HepG2 (cell line): ENCODE measurements around the gene UCK2. TPM values are rescaled to one million over a fixed set of nuclear protein-coding genes. Genes with fewer than 3 reads are reported as not detected.

Experiments
- ATAC-seq: fragments of 200-7000 bp; cut with Tn5 transposase; 3 replicates; pipeline ENCODE4 v1.9.1; 2020; ENCODE audit warnings: mild to moderate bottlenecking, moderate library complexity
- BruUV-seq: library from RNA; stranded (reverse); fragments of 400-500 nt; replicated peaks from 2 replicates; lab custom pipeline; 2021; lab: Mats Ljungman, UMichigan
- CTCF ChIA-PET: fragments of 300-600 bp; formaldehyde crosslinking; extraction: SDS; loops from one replicate; lab custom pipeline; 2021; ENCODE audit warnings: low total read pairs, inconsistent platforms, low intra/inter-chr PET ratio; lab: Yijun Ruan, JAX
- POLR2A ChIA-PET: fragments of 350-600 bp; sonication (Branson Sonifier 250); formaldehyde crosslinking; loops from one replicate; lab custom pipeline; 2020; ENCODE audit warnings: antibody characterized with exemption, inconsistent platforms; lab: Yijun Ruan, JAX
- DNase-seq: peaks from one replicate; pipeline ENCODE4 v3.0.0-alpha.2; 2015; ENCODE audit warnings: low spot score
- FAIRE-seq: peaks from 3 replicates; lab custom pipeline; 2011; peaks lifted over from hg19 to GRCh38; lab: Jason Lieb, UNC
- H2AFZ ChIP-seq: one replicate; pipeline ENCODE4 v1.6.1; 2011; ENCODE audit warnings: low read length, inconsistent platforms
- H3K27ac ChIP-seq: fragments of 300-600 bp; 3 replicates; pipeline ENCODE4 v1.8.0; 2011; ENCODE audit warnings: mixed run types, mild to moderate bottlenecking, mixed read lengths, low read length, inconsistent platforms; ENCODE audit not compliant: insufficient read depth; ENCODE audit errors: extremely low read length
- H3K27me3 ChIP-seq, 2 experiments: fragments of 200-600 bp in 1 of 2; 2 replicates in 1 of 2; 3 replicates in 1 of 2; pipeline versions ENCODE4 v1.6.0 to v1.8.0; 2011; ENCODE audit warnings: low read length in 2 of 2, mild to moderate bottlenecking in 2 of 2, moderate library complexity in 2 of 2, inconsistent platforms in 1 of 2; ENCODE audit not compliant: insufficient read depth in 2 of 2, control insufficient read depth in 1 of 2
- H3K36me3 ChIP-seq, 2 experiments: fragments of 200-600 bp in 1 of 2; replicated peaks in 1 of 2; 2 replicates in 1 of 2; 3 replicates in 1 of 2; pipeline versions ENCODE4 v1.5.1 to v1.8.0; 2011; ENCODE audit warnings: low read length in 2 of 2, inconsistent platforms in 1 of 2; ENCODE audit not compliant: insufficient read depth in 2 of 2, control insufficient read depth in 1 of 2
- H3K4me1 ChIP-seq: 2 replicates; pipeline ENCODE4 v1.5.1; 2012; ENCODE audit warnings: low read length, inconsistent platforms; ENCODE audit not compliant: insufficient read depth
- H3K4me2 ChIP-seq: 2 replicates; pipeline ENCODE4 v1.6.0; 2011; ENCODE audit warnings: low read depth, low read length, inconsistent platforms
- H3K4me3 ChIP-seq, 3 experiments: fragments of 200-600 bp in 1 of 3; sonication (generic), shearing (Covaris generic) in 1 of 3; replicated peaks in 1 of 3; 2 replicates each; pipeline ENCODE4 v1.5.1; 2011 to 2016; ENCODE audit warnings: low read length in 3 of 3, inconsistent platforms in 2 of 3, low read depth in 2 of 3, mild to moderate bottlenecking in 2 of 3, control low read depth in 1 of 3, mixed read lengths in 1 of 3; ENCODE audit not compliant: insufficient read depth in 1 of 3
- H3K79me2 ChIP-seq: one replicate; pipeline ENCODE4 v1.6.1; 2011; ENCODE audit warnings: low read length, inconsistent platforms; ENCODE audit not compliant: insufficient read depth
- H3K9ac ChIP-seq: 2 replicates; pipeline ENCODE4 v1.6.0; 2011; ENCODE audit warnings: mild to moderate bottlenecking, low read depth, low read length, inconsistent platforms; ENCODE audit not compliant: insufficient read depth
- H3K9me3 ChIP-seq: 2 replicates; pipeline ENCODE4 v1.5.1; 2012; ENCODE audit warnings: mild to moderate bottlenecking, low read length
- H4K20me1 ChIP-seq: 2 replicates; pipeline ENCODE4 v1.6.0; 2011; ENCODE audit warnings: inconsistent platforms, mild to moderate bottlenecking, low read length, moderate library complexity; ENCODE audit not compliant: insufficient read depth
- ATF7 ChIP-seq, 2 experiments: fragments of 450-650 bp in 1 of 2; sonication (generic) in 1 of 2; formaldehyde crosslinking in 1 of 2; IDR thresholded peaks; 2 replicates each; pipeline versions ENCODE4 v1.4.0 to v1.6.1; 2016 to 2020; ENCODE audit warnings: antibody characterized with exemption in 1 of 2, mild to moderate bottlenecking in 1 of 2, missing genetic modification reagents in 1 of 2
- ISL2 ChIP-seq: sonication (generic); formaldehyde crosslinking; IDR thresholded peaks from 2 replicates; pipeline ENCODE4 v1.5.0; 2020; ENCODE audit warnings: missing genetic modification reagents
- SNAI1 ChIP-seq: sonication (generic); formaldehyde crosslinking; IDR thresholded peaks from 2 replicates; pipeline ENCODE4 v1.5.0; 2020; ENCODE audit warnings: mild to moderate bottlenecking, missing genetic modification reagents, borderline replicate concordance
- ZNF383 ChIP-seq: sonication (generic); formaldehyde crosslinking; IDR thresholded peaks from 2 replicates; pipeline ENCODE4 v1.4.0; 2020; ENCODE audit warnings: missing genetic modification reagents, mild to moderate bottlenecking, borderline replicate concordance
- ZNF552 ChIP-seq: sonication (generic); formaldehyde crosslinking; IDR thresholded peaks from 2 replicates; pipeline ENCODE4 v1.9.0; 2022; ENCODE audit warnings: missing genetic modification reagents, mild to moderate bottlenecking, borderline replicate concordance
- ZSCAN25 ChIP-seq: sonication (generic); formaldehyde crosslinking; IDR thresholded peaks from 2 replicates; pipeline ENCODE4 v1.8.0; 2022; ENCODE audit warnings: mild to moderate bottlenecking, missing genetic modification reagents
- ZSCAN30 ChIP-seq: sonication (generic); formaldehyde crosslinking; IDR thresholded peaks from 2 replicates; pipeline ENCODE4 v1.5.0; 2020; ENCODE audit warnings: mild to moderate bottlenecking, missing genetic modification reagents
- WGBS: methylation state at CpG from one replicate; pipeline ENCODE4 v1.1.6; 2017; ENCODE audit warnings: low lambda C conversion rate; 5-methylcytosine and 5-hydroxymethylcytosine counted together
- in situ Hi-C: cut with HindIII; loops from 2 replicates; pipeline ENCODE4 v1.10.0; 2017; ENCODE audit warnings: low pct_unique_long_range_greater_than_20kb; ENCODE audit not compliant: extremely low pct_ligation_motif_present
- intact Hi-C: fragments of 100-400 bp; cut with micrococcal nuclease; formaldehyde crosslinking; loops from one replicate; pipeline ENCODE4 v1.10.0; 2022; ENCODE audit not compliant: unreplicated experiment
- polyA plus RNA-seq, 8 experiments: library from polyadenylated mRNA; depleted of rRNA in 3 of 8; stranded (reverse) in 7 of 8; unstranded in 1 of 8; fragments of >200 nt; fragmentation: Illumina TruSeq in 4 of 8; extraction: Trizol in 4 of 8; gene quantifications; 2 replicates each; pipeline versions ENCODE4 v1.2.1 to v1.2.3, GENCODE V29; 2011 to 2016; ENCODE audit warnings: low read depth in 4 of 8, missing spikeins in 1 of 8, mixed read lengths in 1 of 8; ENCODE audit not compliant: insufficient read depth in 1 of 8
- total RNA-seq, 5 experiments: library from RNA; depleted of rRNA; stranded (reverse); fragments of >200 nt; fragmentation: Illumina TruSeq; extraction: Trizol; gene quantifications; 2 replicates each; pipeline ENCODE4 v1.2.3, GENCODE V29; 2016; ENCODE audit warnings: low read depth in 1 of 5

Gene UCK2
- total and polyA plus RNA-seq, 2 of the 13 experiments (the other 11 are each of a cell fraction or from before 2014, with no cell fraction given) = 64.3 to 78.0 TPM

GRCh38 chr1:165895451-165895871, 68.0 kb downstream of the UCK2 start:
- intact Hi-C loops (no loop called here), in situ Hi-C loops (no loop called here)
- peaks cover 17% of the 10 kb centered on the region for H3K4me1 ChIP-seq
- peak; percentile 41; the same call in 1 of the 2 replicates for TF ChIP-seq ATF7 (IDR thresholded peaks at IDR 0.05)
- TF ChIP-seq ATF7 (CRISPR knock-in tag; IDR thresholded peaks at IDR 0.05) = no peak
- no peak for TF ChIP-seq ZSCAN30 (CRISPR knock-in tag)
- ChIA-PET CTCF (no interaction called here), POLR2A (no interaction called here)
- H3K27ac ChIP-seq = no peak overlapping the region
- no peaks in the 10 kb centered on the region for H4K20me1 ChIP-seq
- FAIRE-seq = no peak
- H3K27me3 ChIP-seq = no peaks in the 10 kb centered on the region
- 93% methylated on average over 5 of the region's 5 CpGs for WGBS
- no peak for ATAC-seq
- H3K9me3 ChIP-seq = no peaks in the 10 kb centered on the region
- no peak overlapping the region for H3K9ac ChIP-seq
- H3K36me3 ChIP-seq = peaks cover 55 to 84% of the 10 kb centered on the region in 2 experiments
- peaks cover under 1% of the 10 kb centered on the region for H3K79me2 ChIP-seq
- no peak overlapping the region for H2AFZ ChIP-seq
- no peak for DNase-seq
- H3K4me2 ChIP-seq = no peak overlapping the region
- BruUV-seq = no TSS peak
- no peak overlapping the region for H3K4me3 ChIP-seq

GRCh38 chr1:165896277-165896676, 68.9 kb downstream of the UCK2 start:
- POLR2A ChIA-PET = no interaction called here
- WGBS = 100% methylated on average over 5 of the region's 10 CpGs
- BruUV-seq = no TSS peak
- Histone ChIP-seq H3K79me2 (peaks cover 2% of the 10 kb centered on the region), H3K9me3 (no peaks in the 10 kb centered on the region), H2AFZ (no peak overlapping the region), H3K27ac (no peak overlapping the region), H3K4me2 (no peak overlapping the region), H3K27me3 (no peaks in the 10 kb centered on the region), H3K36me3 (peaks cover 52 to 82% of the 10 kb centered on the region in 2 experiments), H3K4me1 (peaks cover 25% of the 10 kb centered on the region), H3K9ac (no peak overlapping the region), H3K4me3 (no peak overlapping the region), H4K20me1 (no peaks in the 10 kb centered on the region)
- FAIRE-seq (no peak), ATAC-seq (no peak), DNase-seq (no peak)
- intact Hi-C loops = no loop called here
- TF ChIP-seq ZSCAN25 (no peak), ISL2 (no peak), ZNF383 (no peak), ZNF552 (CRISPR knock-in tag) (no peak), SNAI1 (no peak)
- in situ Hi-C loops = no loop called here
- CTCF ChIA-PET = no interaction called here
